NOMO-1 treated with dmso at 0.1 percent for 144 hours (cell line): ENCODE results near the gene CIPC.

Source experiments
- DNase-seq: peaks from one replicate; lab custom pipeline; 2025; ENCODE audit not compliant: unreplicated experiment; lab: John Stamatoyannopoulos, UW

The CIPC gene

GRCh38 chr14:77124345-77125280, 26.6 kb downstream of the CIPC start:
- DNase-seq, result no peak

DNA sequence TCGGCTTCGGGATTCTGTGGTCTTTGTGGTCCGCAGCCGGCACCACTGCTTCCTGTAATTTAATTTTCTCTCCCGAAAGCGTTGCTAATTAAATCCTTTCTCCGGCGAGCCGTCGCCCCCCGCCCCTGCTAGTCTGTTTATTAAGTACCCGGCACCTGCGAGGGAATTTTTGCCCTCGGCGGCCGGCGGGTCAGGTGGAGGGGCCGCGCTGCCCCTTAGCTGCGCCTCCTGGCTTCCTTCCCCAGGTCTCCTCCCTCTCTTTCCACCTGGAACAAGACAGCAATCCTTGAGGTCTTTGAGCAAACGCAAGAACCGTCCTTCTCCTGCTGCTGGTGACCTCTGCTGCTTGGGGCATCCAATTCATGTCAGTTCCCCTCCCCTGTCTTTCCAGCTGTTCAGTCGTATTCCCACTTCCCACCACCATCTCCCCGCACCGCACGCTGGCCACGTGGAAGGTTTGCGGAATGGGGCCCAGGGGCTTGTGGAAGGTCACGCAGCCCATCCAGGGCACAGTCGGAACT, 27.3 kb downstream of the CIPC start:
- DNase-seq, result no peak

- DNase-seq, result no peak
Observed at GRCh38 chr14:77125823-77126325, 27.8 kb downstream of the CIPC start.

DNA sequence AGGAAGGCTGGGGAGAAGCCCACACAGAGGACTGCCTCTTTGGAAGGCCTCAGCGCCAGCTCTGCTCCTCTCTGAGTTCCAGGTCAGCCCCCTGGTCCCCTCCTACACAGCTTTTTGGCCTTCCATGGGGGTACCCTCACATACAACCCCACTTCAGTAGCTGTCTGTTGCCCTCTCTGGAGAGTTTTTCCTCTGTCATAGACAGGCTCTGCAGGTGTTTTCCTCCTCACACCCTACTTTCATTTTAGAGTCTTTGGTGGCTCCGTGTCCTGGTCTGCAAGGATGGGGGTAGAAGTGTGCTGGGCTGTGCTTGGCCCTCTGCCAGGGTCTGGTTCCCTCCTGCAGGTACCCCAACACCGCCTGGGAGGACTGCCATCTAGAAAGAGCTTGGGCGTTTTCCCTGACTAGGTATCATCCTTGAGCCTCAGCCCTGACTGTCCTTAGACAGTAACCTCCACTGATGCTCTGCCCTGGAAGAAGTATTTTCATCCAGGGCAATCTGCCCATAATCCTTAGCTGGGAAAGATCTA, 28.5 kb downstream of the CIPC start:
- no peak for DNase-seq

DNA sequence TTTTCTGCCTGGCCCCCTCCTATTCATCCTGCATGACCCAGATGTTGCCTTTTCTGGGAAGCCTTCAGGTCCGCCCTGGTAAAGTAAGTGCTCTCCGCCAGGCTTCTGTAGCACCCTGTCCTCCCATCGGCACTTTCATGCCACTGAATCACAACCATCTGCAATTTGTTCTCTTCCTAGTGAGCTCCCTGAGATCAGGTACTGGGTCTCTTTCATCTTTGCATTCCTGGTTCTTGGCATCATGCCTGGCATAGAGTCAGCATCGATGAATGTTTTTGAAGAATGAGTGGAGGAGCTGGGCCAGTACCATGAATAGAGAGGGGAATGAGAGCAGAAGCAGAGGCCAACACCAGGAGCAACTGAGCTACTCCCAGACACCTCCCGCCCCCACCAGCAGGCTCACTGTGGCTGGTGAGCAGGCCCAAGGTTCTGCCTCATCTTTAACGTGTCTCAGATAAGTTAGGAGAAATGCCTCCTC, 30.4 kb downstream of the CIPC start:
- no peak for DNase-seq

DNA sequence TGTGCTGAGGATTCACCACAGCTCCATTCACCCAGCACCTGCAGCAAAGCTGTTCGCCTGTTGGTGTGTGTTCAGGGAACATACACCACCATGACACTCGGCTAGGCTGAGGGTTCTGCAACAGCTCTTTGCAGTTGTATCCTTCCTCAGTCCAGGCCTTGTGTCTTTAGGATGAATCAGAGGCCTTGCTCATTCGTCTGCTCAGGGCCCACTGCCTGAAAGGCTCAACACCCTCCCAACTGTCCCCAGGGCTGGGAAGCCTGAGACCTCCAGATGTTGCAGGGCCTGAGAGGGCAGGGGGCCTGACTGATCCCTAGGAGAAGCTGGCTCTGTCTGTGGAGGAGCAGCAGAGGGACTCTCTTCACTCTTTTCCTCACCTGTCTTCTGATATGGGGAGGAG, 32.3 kb downstream of the CIPC start:
- DNase-seq, result no peak

GRCh38 chr14:77131206-77131605, 33.1 kb downstream of the CIPC start:
- no peak for DNase-seq

- DNase-seq, result no peak
Observed at GRCh38 chr14:77131871-77132486, 33.9 kb downstream of the CIPC start.

- peak; percentile 12 for DNase-seq
Observed at GRCh38 chr14:77133720-77134338, 35.8 kb downstream of the CIPC start.

GRCh38 chr14:77139022-77139421, 41.0 kb downstream of the CIPC start:
- DNase-seq, result no peak

DNA sequence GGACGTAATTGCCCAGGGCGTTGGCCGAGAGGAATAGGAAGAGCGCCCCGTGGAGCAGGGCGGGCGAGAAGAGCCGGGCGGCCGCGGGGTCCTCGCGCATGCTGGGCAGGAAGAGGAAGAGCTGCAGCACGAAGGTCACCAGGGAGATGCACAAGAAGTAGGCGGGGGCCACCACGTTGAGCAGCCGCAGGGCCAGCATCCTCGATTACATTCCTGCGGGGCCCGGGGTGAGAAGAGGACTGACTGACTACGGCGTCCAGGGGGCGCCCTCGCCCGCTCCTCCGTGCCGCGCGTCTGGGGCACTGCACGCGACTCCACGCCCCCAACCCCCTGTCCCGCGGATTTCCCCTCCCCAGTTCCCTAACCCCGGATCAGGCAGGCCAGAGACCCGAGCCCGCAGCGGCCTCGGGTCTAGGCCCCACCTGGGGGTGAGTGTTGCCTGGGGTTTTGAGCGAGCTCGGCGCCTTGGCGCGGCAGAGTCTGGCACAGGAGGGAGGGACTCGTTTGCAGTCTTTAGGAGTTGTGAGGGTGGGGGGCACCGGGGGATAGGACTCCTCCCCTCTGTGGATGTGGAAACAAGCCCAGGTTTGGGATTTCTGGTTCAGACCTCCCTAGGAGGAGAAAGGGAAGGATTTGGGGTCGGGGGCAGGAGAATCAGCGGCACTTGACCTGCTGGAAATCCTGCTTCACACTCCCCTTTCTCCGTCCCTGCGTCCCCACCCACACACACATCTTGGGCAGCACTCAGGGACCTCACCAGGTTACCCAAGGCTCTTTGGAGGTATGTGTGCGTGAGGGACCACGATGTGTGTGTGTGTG, 41.7 kb downstream of the CIPC start:
- DNase-seq, result peak; percentile 19

- DNase-seq, result no peak
Observed at GRCh38 chr14:77140359-77141213, 42.5 kb downstream of the CIPC start.

DNA sequence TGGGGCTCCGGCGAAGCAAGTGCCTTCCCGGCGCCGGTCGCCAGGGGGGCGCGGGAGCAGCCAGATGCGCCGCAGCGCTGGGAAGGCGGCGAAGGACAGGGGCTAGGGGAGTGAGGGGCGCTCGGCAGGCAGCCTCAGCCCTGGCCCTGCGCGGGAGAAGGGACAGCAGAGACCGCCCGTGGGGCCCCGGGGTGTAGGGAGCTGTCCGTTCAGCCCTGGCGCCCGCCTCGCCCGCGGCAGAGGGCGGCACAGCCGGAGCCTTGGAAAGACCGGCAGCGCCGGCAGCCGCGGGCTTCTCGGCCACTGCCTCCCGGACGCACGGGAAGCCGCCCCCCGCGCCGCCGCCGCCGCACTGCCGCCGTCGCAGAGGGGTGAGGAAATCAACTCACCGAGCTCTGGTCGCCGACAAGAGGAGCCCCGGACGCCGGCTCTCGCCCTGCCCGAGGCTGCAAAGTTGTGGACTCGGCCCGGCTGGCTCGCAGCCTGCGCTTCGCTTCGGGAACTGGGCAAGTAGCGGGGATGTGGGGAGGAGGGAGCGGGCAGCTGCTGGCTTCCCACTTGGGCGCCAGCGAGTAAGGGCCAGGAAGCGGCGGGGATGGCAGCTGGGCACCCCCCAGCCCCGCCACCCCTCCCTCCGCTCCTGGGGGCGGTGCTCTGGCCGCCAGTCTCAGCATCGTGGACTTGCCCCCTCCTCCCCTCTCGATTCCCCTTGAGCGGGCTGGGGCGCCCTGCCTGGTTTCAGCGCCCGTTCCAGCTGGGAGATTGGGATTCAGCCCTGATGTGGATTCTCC, 43.4 kb downstream of the CIPC start, which contains the start of gene ZDHHC22:
Gene ZDHHC22, minus strand, starts transcription at position 578 of the 791 bp plus-strand sequence. CDS start 2,053 bp downstream, outside the sequence.
- DNase-seq, result no peak

DNA sequence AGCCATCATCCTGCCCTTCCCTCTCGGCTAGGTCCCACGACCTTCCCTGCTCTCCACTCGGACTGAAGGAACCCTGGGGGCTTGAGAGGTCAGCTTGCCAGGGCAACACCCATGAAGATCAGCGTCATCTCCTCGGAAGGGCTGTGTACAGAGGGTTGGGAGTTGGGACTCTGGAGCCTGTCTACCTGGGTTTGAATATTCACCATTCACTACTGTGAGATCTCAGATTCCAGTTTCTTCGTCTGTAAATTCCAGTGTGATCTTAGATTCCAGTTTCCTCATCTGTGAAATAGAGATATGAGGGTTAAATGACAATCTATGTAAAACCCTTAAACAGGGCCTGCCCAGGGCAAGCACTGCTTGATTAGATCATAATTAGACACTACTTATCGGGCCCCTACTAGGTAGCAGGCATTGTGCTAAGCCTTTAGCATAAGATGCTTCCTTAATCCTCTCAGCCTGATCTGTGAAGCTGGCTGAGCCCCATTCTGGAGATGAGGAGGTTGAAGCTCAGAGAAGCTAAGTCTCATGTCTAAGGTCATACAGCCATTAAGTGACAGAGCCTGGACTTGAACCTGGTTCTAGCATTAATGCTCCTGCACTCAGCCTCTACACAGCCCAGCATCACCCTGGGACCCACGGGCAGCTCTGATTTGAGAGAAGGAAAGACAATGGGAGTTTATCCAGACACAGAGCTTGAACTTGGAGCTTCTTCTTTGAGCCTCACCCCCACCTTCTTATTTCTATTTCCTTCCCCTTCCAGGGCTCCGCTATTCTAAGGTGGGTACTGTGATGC, 44.1 kb downstream of the CIPC start:
- DNase-seq, result no peak

GRCh38 chr14:77143071-77143470, 45.0 kb downstream of the CIPC start:
- DNase-seq, result no peak

DNA sequence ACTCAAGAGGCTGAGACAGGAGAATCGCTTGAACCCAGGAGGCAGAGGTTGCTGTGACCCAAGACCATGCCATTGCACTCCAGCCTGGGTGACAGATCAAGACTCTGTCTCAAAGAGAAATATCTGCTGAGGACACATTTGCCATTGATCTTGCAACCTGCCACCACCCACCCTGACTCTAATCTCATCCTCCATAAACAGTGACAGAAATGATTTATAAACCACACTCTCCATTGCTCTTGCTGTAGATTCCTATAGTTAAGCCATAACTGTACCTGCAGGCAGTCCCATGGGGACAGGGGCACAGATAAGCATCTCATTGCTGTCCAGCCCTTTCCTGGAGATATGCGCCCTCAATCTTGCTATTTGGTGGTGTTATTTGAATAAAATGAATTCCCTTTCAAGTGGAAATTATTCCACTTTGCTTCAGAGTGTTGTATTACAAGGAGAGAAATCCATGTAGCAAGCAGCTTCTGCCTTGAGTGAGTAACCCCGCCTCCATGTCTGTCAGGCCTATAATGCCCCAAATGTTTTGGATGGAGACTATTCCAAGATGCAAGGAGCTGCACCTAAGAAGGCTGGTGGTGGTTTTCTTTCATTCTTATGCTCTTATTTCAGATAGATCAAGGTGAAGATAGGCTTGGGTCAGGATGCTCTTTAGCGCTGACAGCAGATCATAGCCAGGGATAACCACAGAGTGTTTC, 46.5 kb downstream of the CIPC start:
- no peak for DNase-seq
